ENCODE data around the gene EXD3.
"Not testable (repeated sequence)": the region's sequence is repeated elsewhere in the genome, so short reads cannot be mapped to it uniquely, and the experiment has no call there.

Gene EXD3

GRCh38 chr9:137422604-137423513 is at the start of gene EXD3, which contains the start of gene NOXA1:
TSS of gene EXD3 (minus strand) at chr9:137423162. CDS start at chr9:137395357, 27,805 bp downstream.
TSS of gene NOXA1 (plus strand) at chr9:137423393. CDS start at chr9:137423530, 137 bp downstream.
- peak; percentile 52 for DNase-seq

- no peak for DNase-seq
Measured at GRCh38 chr9:137470785-137471184, 47.8 kb upstream of the EXD3 start.

- DNase-seq = no peak
Measured at GRCh38 chr9:137467896-137468295, 44.9 kb upstream of the EXD3 start.

- DNase-seq = no peak
Measured at GRCh38 chr9:137467161-137467581, 44.2 kb upstream of the EXD3 start.

GRCh38 chr9:137466389-137467085 is 43.6 kb upstream of the EXD3 start:
- DNase-seq = not testable (repeated sequence)

- no peak for DNase-seq
Measured at GRCh38 chr9:137465720-137466388, 42.9 kb upstream of the EXD3 start.

- DNase-seq = no peak
Measured at GRCh38 chr9:137465000-137465719, 42.2 kb upstream of the EXD3 start.

GRCh38 chr9:137464291-137464999 is 41.5 kb upstream of the EXD3 start:
- DNase-seq = no peak

- no peak for DNase-seq
Measured at GRCh38 chr9:137463931-137464290, 40.9 kb upstream of the EXD3 start.

- no peak for DNase-seq
Measured at GRCh38 chr9:137462986-137463930, 40.3 kb upstream of the EXD3 start.

- DNase-seq = no peak
Measured at GRCh38 chr9:137462396-137462985, 39.5 kb upstream of the EXD3 start.

GRCh38 chr9:137461663-137462395 is 38.9 kb upstream of the EXD3 start:
- no peak for DNase-seq

- no peak for DNase-seq
Measured at GRCh38 chr9:137461316-137461662, 38.3 kb upstream of the EXD3 start.

GRCh38 chr9:137460363-137461315 is 37.7 kb upstream of the EXD3 start:
- no peak for DNase-seq

GRCh38 chr9:137459601-137460362 is 36.8 kb upstream of the EXD3 start:
- no peak for DNase-seq

GRCh38 chr9:137459152-137459600 is 36.2 kb upstream of the EXD3 start, which contains the start of gene NSMF:
TSS of gene NSMF (minus strand) at chr9:137459334. CDS start at chr9:137459102, 232 bp downstream.
- DNase-seq = peak; percentile 32
